ENCODE data around the gene CA12. TPM values are rescaled to one million over a fixed set of nuclear protein-coding genes. Genes with fewer than 3 reads are reported as not detected.
A peak's percentile ranks its signal among the peaks of the same experiment; 100 is the strongest.

Gene CA12
- total RNA-seq, 2 experiments from 2014 or later: not detected

- no peak overlapping the region for H3K27ac ChIP-seq (ENCODE audit: low read depth in 1 of 2, low read length in 2 of 2)
- DNase-seq (no peak), ATAC-seq (ENCODE audit: poor library complexity) (no peak)
- CTCF ChIA-PET: no interaction called here
- H3K36me3 Mint-ChIP-seq (ENCODE audit: low read depth): no peaks in the 10 kb centered on the region
- H3K27ac Mint-ChIP-seq: no peak overlapping the region
- no peaks in the 10 kb centered on the region for H3K36me3 ChIP-seq (ENCODE audit: insufficient read depth, low read length)
- H3K27me3 ChIP-seq (ENCODE audit: control insufficient read depth in 1 of 2, insufficient read depth in 2 of 2, low read length in 2 of 2): peaks cover 0 to 3% of the 10 kb centered on the region in 2 experiments
- H3K4me1 ChIP-seq (ENCODE audit: insufficient read depth, low read length): no peaks in the 10 kb centered on the region
- H3K4me1 Mint-ChIP-seq (ENCODE audit: low read depth): no peaks in the 10 kb centered on the region
- intact Hi-C loops (cut with DNase I, micrococcal nuclease): no loop called here
- peaks cover 6% of the 10 kb centered on the region for H3K27me3 Mint-ChIP-seq
- H3K4me3 ChIP-seq (ENCODE audit: low read length): no peak overlapping the region
- H3K9me3 Mint-ChIP-seq: no peaks in the 10 kb centered on the region
- no peaks in the 10 kb centered on the region for H3K9me3 ChIP-seq (ENCODE audit: control insufficient read depth in 1 of 2, insufficient read depth in 1 of 2, low read length in 2 of 2)
- TF ChIP-seq CTCF (IDR thresholded peaks at IDR 0.05): no peak
- no peak overlapping the region for H3K4me3 Mint-ChIP-seq
- POLR2A ChIA-PET: no interaction called here
These were observed 8.3 kb downstream of the CA12 start for GRCh38 chr15:63373330-63373729.

GRCh38 chr15:63372753-63373152 lies 8.9 kb downstream of the CA12 start:
- Histone ChIP-seq H3K4me1 (ENCODE audit: insufficient read depth, low read length) (no peaks in the 10 kb centered on the region), H3K27me3 (ENCODE audit: control insufficient read depth in 1 of 2, insufficient read depth in 2 of 2, low read length in 2 of 2) (peaks cover 0 to 3% of the 10 kb centered on the region in 2 experiments), H3K27ac (ENCODE audit: low read depth in 1 of 2, low read length in 2 of 2) (no peak overlapping the region), H3K4me3 (ENCODE audit: low read length) (no peak overlapping the region), H3K36me3 (ENCODE audit: insufficient read depth, low read length) (no peaks in the 10 kb centered on the region), H3K9me3 (ENCODE audit: control insufficient read depth in 1 of 2, insufficient read depth in 1 of 2, low read length in 2 of 2) (no peaks in the 10 kb centered on the region)
- TF ChIP-seq CTCF (IDR thresholded peaks at IDR 0.05): no peak
- no peaks in the 10 kb centered on the region for H3K4me1 Mint-ChIP-seq (ENCODE audit: low read depth)
- H3K27me3 Mint-ChIP-seq: peaks cover 4% of the 10 kb centered on the region
- ATAC-seq (ENCODE audit: poor library complexity) (no peak), DNase-seq (no peak)
- ChIA-PET POLR2A (no interaction called here), CTCF (no interaction called here)
- no peak overlapping the region for H3K27ac Mint-ChIP-seq
- no peaks in the 10 kb centered on the region for H3K9me3 Mint-ChIP-seq
- intact Hi-C loops (cut with DNase I, micrococcal nuclease): no loop called here
- no peaks in the 10 kb centered on the region for H3K36me3 Mint-ChIP-seq (ENCODE audit: low read depth)
- no peak overlapping the region for H3K4me3 Mint-ChIP-seq

- no peak overlapping the region for H3K27ac Mint-ChIP-seq
These were observed 9.5 kb downstream of the CA12 start for GRCh38 chr15:63372018-63372705.

More at GRCh38 chr15:63372018-63372705, 9.5 kb downstream of the CA12 start:
- Mint-ChIP-seq H3K36me3 (ENCODE audit: low read depth) (no peaks in the 10 kb centered on the region), H3K27me3 (no peaks in the 10 kb centered on the region), H3K4me3 (no peak overlapping the region), H3K9me3 (no peaks in the 10 kb centered on the region), H3K4me1 (ENCODE audit: low read depth) (no peaks in the 10 kb centered on the region)
- Histone ChIP-seq H3K27me3 (ENCODE audit: control insufficient read depth in 1 of 2, insufficient read depth in 2 of 2, low read length in 2 of 2) (peaks cover 0 to 2% of the 10 kb centered on the region in 2 experiments), H3K4me1 (ENCODE audit: insufficient read depth, low read length) (no peaks in the 10 kb centered on the region), H3K27ac (ENCODE audit: low read depth in 1 of 2, low read length in 2 of 2) (no peak overlapping the region), H3K4me3 (ENCODE audit: low read length) (no peak overlapping the region), H3K36me3 (ENCODE audit: insufficient read depth, low read length) (no peaks in the 10 kb centered on the region), H3K9me3 (ENCODE audit: control insufficient read depth in 1 of 2, insufficient read depth in 1 of 2, low read length in 2 of 2) (no peaks in the 10 kb centered on the region)
- no peak for ATAC-seq (ENCODE audit: poor library complexity)
- ChIA-PET CTCF (no interaction called here), POLR2A (no interaction called here)
- peak in 2 of 14 experiments; percentile 7 to 41 for DNase-seq
- intact Hi-C loops (cut with DNase I, micrococcal nuclease): no loop called here
- no peak for TF ChIP-seq CTCF (IDR thresholded peaks at IDR 0.05)
